Fibroblast of skin of back (primary cell): ENCODE results near the gene FLT4.

Experiments
- DNase-seq: peaks from one replicate; pipeline ENCODE4 v3.0.0-alpha.2; 2013

Gene FLT4

DNA sequence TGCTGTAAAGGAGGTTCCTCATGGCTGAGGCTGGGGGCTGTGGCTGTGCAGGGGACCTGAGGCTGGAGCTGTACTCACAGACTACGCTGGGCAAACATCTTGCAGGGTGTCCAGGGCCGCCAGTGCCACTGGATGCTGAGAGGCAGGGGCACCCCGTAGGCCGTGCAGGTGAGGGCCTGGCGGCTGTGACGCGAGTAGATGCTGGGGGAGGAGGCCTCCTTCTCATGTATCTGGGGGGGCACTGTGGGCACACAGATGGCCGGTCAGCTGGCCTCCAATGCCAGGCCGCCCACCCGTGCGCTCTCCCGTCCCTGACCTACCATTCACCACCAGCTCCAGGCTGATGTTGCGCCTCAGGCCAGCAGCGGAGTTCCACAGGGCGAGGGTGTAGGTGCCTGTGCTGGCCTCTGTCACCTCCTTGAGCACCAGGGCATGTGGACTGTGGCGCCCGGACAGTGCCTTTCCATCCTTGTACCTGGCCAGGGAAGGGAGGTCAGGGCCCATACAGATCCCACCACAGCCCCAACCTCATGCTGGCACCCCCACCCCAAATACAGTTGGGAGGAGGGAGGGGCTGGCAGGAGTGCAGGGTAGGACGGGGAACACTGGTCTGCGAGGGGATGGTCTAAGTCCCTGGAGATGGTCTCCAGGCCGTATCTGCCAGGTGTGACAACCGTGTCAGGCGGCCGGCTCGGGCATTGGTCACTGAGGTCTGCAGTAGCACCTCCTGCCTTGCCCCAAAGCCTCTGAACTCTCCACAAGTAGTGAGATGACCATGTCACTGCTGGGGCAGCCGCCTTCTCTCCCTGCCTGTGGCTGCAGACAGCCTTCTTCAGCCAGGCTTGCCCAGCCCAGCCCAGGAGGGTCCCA, 23.4 kb downstream of the FLT4 start:
- DNase-seq: no peak

GRCh38 chr5:180625125-180625790, 24.1 kb downstream of the FLT4 start:
- no peak for DNase-seq

- no peak for DNase-seq
Observed at GRCh38 chr5:180624587-180624986, 24.8 kb downstream of the FLT4 start.

DNA sequence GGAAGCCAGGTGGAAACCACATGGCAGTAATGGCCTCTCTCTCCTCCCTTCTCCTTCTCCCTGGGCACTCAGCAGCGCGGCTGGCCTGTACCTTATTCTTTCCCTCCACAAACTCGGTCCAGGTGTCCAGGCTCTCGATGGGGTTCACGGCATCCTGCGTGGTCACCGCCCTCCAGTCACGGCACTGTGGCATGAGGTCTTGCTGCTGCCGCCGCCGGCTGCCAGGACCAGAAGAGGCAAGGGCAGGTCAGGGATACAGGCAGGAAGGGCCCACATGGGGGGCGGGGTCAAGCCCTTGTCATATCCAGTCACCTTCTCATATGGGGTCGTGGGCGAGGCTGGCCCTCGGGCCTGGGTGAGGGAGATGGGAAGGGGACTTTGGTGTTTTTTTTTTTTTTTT, 25.6 kb downstream of the FLT4 start:
- DNase-seq: no peak

DNA sequence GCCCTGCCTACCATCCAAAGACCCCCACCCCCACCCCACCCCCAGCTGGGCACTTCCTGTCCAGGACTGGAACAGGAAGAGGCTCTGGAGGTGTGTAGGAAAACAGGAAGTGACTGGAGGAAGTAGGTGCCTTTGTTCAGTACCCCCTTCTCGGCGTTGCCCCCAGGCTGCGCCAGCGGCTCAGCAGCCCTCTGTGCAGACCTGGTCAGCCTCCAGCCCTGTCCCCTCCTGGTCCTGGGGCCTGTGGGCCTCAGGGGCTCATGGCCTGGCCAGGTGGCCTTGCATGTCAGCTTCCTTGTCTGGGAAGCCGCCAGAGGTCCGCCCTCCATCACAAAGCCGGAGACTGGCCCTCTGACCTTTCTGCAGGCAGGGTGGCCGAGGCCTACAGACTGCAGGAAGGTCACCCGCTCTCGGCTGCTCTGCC, 26.0 kb downstream of the FLT4 start:
- no peak for DNase-seq

DNA sequence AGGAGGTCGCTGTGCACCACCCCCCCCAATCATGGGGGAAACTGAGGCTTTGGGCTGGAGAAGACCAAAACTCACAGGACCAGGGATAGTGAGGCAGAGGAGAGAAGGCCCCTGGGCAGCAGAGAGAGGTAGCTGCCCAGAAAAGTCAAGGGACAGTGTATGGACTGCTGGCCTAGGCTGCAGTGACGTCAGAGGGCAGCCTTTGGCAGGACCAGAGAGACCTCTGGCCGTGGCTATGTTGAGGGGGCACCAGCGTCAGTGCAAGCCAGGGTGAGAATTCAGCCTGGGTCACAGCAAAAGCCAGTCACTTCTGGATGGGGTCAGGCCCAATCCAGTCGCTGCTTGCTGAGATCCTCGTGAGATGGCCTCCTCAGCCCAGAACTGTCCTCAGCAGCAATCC, 26.5 kb downstream of the FLT4 start:
- no peak for DNase-seq

DNA sequence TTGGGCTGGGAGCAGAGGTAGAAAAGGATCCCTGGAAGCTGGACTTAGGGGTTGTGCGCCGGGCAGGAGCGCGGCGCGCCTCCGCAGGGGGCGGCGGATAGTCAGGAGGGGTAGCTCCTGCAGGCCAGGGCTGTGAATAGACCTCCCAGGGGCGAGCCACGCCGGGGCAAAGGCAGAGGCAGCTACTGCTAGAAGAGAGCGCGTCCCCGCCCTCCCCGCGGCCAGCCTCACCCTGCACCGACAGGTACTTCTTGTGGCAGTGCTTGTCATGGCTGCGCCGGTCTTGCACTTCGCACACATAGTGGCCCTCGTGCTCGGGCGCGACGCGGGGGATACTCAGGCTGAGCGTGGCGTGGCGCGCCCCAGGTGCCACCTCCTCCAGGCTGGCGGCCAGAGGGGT, 28.1 kb downstream of the FLT4 start:
- DNase-seq: no peak

DNA sequence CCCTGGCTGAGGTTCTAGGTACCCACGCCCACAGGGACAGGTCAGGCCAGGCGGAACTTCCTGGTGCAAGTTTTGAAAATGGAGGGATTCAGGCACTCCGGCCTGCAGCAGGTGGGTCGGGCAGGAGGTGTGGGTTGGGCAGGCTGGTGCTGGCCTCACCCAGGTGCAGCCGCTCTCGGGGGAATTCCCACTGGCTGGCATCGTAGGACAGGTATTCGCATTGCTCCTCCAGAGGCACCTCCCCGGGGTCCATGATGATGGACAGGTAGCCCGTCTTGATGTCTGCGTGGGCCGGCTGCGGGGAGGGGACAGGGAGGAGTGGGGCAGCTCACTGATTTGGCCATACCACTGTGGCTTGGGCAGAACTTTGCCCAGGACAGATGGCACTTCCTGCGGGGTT, 29.4 kb downstream of the FLT4 start:
- DNase-seq: no peak

DNA sequence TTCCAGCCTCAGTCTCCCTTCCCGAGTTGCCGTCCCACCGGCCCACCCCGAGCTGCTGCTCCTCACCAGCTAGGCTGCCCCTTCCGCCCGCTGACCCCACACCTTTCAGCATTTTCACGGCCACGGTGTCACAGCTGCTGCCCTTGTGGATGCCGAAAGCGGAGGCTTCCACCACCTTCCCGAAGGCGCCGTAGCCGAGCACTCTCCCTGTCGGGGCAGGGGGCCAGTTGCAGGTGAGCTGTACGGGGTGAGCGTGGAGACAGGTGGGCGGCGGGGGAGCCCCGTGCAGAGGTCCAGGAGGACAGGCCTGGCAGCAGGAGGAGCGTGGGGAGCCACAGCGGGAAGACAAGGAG, 29.9 kb downstream of the FLT4 start:
- DNase-seq: no peak

DNA sequence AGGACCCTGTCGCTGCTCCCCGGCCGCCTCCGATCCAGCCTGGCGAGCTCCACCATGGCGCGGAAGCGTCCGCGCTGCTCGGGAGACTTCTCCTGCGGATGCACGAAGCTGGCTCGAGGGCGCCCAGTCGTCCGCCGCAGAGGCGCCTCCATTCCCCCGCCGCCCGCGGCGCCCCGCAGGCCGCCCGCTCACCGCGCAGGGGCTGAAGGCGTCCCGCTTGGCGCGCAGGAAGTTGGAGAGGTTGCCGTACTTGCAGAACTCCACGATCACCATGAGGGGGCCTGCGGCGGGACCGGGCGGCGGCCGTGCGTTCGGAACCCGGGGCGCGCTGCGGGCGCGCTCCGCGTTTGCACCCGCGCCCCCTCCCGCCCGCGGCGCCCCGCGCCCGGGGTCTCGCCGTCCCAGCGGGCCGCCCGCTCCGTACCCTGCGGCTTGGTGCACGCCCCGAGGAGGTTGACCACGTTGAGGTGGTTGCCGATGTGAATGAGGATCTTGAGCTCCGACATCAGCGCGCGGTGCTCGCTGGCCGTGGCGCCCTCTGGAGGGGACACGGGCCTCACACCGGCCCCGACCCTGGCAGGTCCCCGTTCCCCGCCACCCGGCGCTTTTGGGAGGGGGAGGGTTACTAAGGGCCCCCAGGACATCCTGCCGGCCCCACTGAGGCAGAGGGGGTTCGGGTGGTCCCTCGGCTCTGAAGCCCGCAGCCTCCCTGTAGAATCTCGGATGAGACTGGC, 30.4 kb downstream of the FLT4 start:
- DNase-seq: peak; percentile 67

DNA sequence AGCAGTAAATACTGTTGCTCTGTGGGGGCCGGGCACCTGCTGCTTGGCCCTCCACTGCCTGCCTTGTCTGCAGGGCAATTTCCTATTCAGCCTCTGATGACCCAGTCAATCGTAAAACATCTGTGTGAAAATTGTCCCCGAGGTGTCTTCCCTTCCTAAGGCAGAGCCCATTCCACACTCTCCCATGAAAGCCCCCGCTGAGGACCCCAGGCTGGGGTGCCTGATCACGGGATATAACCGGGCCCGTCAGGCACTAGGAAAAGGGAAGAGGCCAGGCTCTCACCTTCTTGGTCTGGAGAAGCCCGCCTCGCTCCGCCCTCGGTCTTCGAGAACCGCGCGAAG, 30.9 kb downstream of the FLT4 start:
- DNase-seq: no peak

DNA sequence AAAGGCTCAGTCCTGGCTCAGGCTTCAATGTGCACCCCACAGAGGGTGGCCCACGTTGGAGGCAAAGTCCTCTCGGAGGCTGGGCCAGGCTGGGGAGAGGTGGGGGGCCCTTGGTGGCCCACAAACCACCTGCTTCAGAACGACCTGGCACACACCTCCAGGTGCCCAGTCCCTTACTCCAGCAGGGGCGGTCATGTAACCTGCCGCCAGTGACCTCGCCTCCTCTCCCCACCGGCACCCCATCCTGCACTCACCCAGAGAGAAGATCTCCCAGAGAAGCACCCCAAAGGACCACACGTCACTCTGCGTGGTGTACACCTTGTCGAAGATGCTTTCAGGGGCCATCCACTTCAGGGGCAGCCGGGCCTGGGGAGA, 35.6 kb downstream of the FLT4 start:
- no peak for DNase-seq

DNA sequence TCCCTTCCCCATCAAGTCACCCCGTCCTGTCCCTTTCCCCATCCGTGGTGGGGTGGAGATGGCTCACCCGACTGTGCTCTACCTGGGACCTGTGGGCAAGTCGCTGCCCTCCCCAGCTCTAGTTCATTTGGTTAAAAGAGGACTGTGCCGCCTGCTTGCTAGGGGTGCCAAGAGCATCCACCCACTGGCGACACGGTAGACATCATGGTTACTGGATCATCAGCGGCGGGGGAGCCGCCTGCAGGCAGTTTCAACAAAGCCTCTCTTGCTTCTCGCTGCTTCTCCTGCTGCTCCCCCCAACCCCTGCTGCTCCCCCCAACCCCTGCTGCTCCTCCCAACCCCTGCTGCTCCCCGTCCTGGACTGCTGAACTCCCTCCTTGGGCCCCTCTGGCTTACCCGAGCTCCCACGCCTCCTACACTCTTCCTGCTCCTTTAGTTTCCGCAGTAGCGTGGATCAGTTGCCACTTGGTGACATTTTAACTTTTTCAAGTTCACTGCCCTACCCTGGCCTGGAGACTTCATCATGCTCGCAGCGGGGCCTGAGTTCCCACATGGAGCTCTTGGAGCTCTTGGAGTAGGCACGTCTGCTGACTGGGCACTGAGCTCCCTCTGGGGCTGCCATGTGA, 36.1 kb downstream of the FLT4 start:
- no peak for DNase-seq

GRCh38 chr5:180612683-180613082, 36.7 kb downstream of the FLT4 start:
- no peak for DNase-seq

GRCh38 chr5:180611140-180611850, 38.1 kb downstream of the FLT4 start:
- DNase-seq: no peak

DNA sequence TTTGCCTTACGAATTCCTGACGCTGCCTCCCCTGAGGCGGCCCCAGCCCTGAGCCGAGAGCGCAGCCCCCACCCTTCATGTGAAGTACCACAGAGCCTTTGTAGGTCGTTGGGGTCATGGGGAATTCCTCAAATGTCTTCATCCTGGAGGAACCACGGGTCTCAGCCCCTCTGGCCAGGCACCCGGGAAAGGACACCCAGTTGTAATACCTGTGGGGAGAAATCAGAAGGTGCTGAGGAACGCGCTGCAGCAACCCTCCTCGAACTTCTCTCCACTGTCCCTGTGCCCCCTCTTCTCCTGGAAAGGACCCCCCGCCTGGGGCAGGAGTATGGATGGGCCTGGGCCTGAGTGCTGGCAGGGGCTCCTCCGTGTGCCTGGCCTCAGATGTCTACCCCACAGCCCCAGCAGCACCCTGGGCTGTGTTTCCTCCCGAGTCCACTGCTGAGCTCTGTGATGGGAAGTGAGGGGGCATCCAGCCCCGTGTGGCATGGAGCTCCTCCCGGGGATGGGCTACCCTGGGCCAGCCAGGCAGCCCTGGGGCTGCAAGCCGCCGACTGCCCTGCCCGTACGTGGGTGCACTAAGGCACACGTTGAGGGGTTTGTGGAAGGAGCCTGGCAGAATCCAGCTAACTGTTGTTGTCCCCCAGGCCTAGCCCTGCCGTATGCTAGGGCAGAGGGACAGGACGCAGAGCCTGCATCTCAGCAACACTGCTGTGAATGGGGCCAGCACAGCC, 39.4 kb downstream of the FLT4 start:
- no peak for DNase-seq

DNA sequence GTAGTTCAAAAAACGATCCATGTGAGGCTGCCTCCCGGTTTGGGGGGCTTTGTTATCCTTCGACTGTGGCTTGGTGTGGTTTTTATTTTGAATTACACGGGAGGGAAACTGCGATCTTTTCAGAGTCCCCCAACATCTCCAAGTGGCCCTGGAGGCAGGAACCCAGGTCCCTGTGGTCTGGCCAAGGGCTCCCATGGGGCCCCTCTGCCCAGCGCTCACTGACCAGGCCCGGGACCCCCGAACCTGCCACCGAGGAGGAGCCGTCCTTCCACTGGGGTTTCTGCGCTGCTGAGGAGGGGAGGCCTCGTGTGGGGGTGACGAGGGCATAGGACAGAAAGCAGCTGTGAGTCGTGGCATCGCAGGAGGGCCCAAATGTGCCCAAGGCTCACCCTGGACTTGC, 40.0 kb downstream of the FLT4 start:
- DNase-seq: no peak

DNA sequence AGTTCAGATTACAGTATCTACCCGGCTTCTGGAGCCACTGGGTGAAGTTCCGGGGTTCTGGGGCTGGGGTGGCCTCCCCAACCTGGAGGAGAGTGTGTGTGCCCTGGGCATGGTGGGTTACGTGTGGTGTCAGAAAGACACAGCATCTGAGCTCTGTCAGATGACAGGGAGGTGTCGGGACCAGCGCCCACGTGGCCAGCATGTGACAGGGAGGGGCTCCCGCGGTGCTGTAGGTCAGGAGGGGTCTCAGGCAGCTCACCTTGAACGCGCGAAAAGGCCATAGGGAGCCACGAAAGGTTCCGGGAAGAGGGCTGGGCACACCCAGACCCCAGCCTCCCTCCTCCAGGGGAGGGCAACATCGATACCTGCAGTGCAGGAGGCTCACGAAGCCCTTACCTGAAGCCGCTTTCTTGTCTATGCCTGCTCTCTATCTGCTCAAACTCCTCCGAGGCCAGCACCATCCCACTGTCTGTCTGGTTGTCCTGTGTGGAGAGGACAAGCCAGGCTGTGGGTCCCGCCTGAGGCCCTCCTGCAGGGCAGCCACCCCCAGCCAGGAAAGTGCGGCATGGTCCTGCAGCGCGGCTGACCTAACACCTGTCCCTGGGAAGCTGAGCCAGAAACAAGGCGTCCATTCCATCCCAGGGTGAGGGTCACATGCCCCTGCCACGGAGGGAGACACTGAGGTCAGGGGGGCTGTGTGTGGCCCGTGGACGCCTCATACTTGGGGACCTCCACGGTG, 40.7 kb downstream of the FLT4 start:
- no peak for DNase-seq

- DNase-seq: no peak
Observed at GRCh38 chr5:180607861-180608571, 41.4 kb downstream of the FLT4 start.

GRCh38 chr5:180606215-180606785, 43.1 kb downstream of the FLT4 start:
- DNase-seq: no peak
